H9 (cell line): ENCODE data around the gene KLLN. TPM values are rescaled to one million over a fixed set of nuclear protein-coding genes. Genes with fewer than 3 reads are reported as not detected.

Source experiments
- DNase-seq: peaks from one replicate; pipeline ENCODE4 v3.0.0-alpha.2; 2017
- H2AFZ ChIP-seq: one replicate; pipeline ENCODE4 v1.6.1; 2013; ENCODE audit warnings: mild to moderate bottlenecking, low read length, control low read depth, moderate library complexity
- H2AK5ac ChIP-seq: 2 replicates; pipeline ENCODE4 v1.6.1; 2013; ENCODE audit warnings: low read length, control low read depth, mixed read lengths; ENCODE audit not compliant: insufficient read length
- H2BK120ac ChIP-seq: one replicate; pipeline ENCODE4 v1.6.1; 2013; ENCODE audit warnings: low read depth, mild to moderate bottlenecking, low read length, control low read depth, inconsistent platforms; ENCODE audit not compliant: poor library complexity, severe bottlenecking
- H2BK12ac ChIP-seq: 2 replicates; pipeline ENCODE4 v1.6.1; 2013; ENCODE audit warnings: low read length, control low read depth, mixed read lengths, low read depth; ENCODE audit not compliant: insufficient read length
- H2BK15ac ChIP-seq: 2 replicates; pipeline ENCODE4 v1.6.1; 2013; ENCODE audit warnings: low read depth, low read length, control low read depth
- H2BK20ac ChIP-seq: one replicate; pipeline ENCODE4 v1.6.1; 2013; ENCODE audit warnings: low read depth, mild to moderate bottlenecking, low read length, control low read depth, inconsistent platforms; ENCODE audit not compliant: poor library complexity, severe bottlenecking
- H2BK5ac ChIP-seq: 2 replicates; pipeline ENCODE4 v1.6.1; 2013; ENCODE audit warnings: low read length, control low read depth, mixed read lengths; ENCODE audit not compliant: insufficient read length
- H3K14ac ChIP-seq: 2 replicates; pipeline ENCODE4 v1.6.1; 2013; ENCODE audit warnings: low read length, control low read depth; ENCODE audit not compliant: insufficient read depth
- H3K18ac ChIP-seq: 2 replicates; pipeline ENCODE4 v1.6.1; 2013; ENCODE audit warnings: low read depth, mild to moderate bottlenecking, mixed read lengths, low read length, control low read depth; ENCODE audit not compliant: insufficient read length
- H3K23ac ChIP-seq: 2 replicates; pipeline ENCODE4 v1.6.1; 2013; ENCODE audit warnings: low read length, control low read depth, mixed read lengths, low read depth; ENCODE audit not compliant: insufficient read length
- H3K23me2 ChIP-seq: 2 replicates; pipeline ENCODE4 v1.6.1; 2013; ENCODE audit warnings: low read depth, mild to moderate bottlenecking, mixed read lengths, low read length, control low read depth; ENCODE audit not compliant: insufficient read length, poor library complexity, severe bottlenecking
- H3K27ac ChIP-seq: 2 replicates; pipeline ENCODE4 v1.5.1; 2013; ENCODE audit warnings: low read length, control low read depth, mixed read lengths, low read depth; ENCODE audit not compliant: insufficient read length
- H3K27me3 ChIP-seq: 2 replicates; pipeline ENCODE4 v1.6.1; 2013; ENCODE audit warnings: low read length, control low read depth, inconsistent platforms; ENCODE audit not compliant: insufficient read depth
- H3K4ac ChIP-seq: 2 replicates; pipeline ENCODE4 v1.6.1; 2013; ENCODE audit warnings: low read depth, mild to moderate bottlenecking, control low read depth, inconsistent platforms, low read length, moderate library complexity
- H3K4me1 ChIP-seq: 2 replicates; pipeline ENCODE4 v1.6.1; 2013; ENCODE audit warnings: low read length, control low read depth, inconsistent platforms; ENCODE audit not compliant: insufficient read depth
- H3K4me2 ChIP-seq: 2 replicates; pipeline ENCODE4 v1.6.1; 2013; ENCODE audit warnings: low read length, control low read depth, mixed read lengths; ENCODE audit not compliant: insufficient read length, insufficient read depth
- H3K56ac ChIP-seq: 2 replicates; pipeline ENCODE4 v1.6.1; 2013; ENCODE audit warnings: low read depth, mild to moderate bottlenecking, mixed read lengths, low read length, control low read depth; ENCODE audit not compliant: insufficient read length
- H3K79me1 ChIP-seq: 2 replicates; pipeline ENCODE4 v1.6.1; 2013; ENCODE audit warnings: low read depth, mild to moderate bottlenecking, moderate library complexity, low read length, control low read depth, inconsistent platforms; ENCODE audit not compliant: insufficient read depth, poor library complexity, severe bottlenecking
- H3K79me2 ChIP-seq: 2 replicates; pipeline ENCODE4 v1.6.1; 2013; ENCODE audit warnings: low read length, control low read depth, inconsistent platforms; ENCODE audit not compliant: insufficient read depth
- H3K9ac ChIP-seq: 2 replicates; pipeline ENCODE4 v1.6.1; 2013; ENCODE audit warnings: low read length, control low read depth, mixed read lengths; ENCODE audit not compliant: insufficient read length; ENCODE audit errors: extremely low read depth
- H3K9me3 ChIP-seq: one replicate; pipeline ENCODE4 v1.6.1; 2013; ENCODE audit warnings: low read depth, low read length, inconsistent platforms; ENCODE audit not compliant: control insufficient read depth
- H3T11ph ChIP-seq: one replicate; pipeline ENCODE4 v1.6.1; 2013; ENCODE audit warnings: mild to moderate bottlenecking, low read length, control low read depth, inconsistent platforms
- H4K20me1 ChIP-seq: one replicate; pipeline ENCODE4 v1.6.1; 2013; ENCODE audit not compliant: control insufficient read depth, insufficient read length, insufficient read depth
- H4K5ac ChIP-seq: 2 replicates; pipeline ENCODE4 v1.6.1; 2013; ENCODE audit warnings: low read depth, mild to moderate bottlenecking, mixed read lengths, low read length, control low read depth; ENCODE audit not compliant: insufficient read length
- H4K8ac ChIP-seq: replicated peaks from 2 replicates; pipeline ENCODE4 v1.6.1; 2013; ENCODE audit warnings: low read length, control low read depth, mixed read lengths, low read depth; ENCODE audit not compliant: insufficient read length
- H4K91ac ChIP-seq: 2 replicates; pipeline ENCODE4 v1.6.1; 2013; ENCODE audit warnings: low read depth, mild to moderate bottlenecking, moderate library complexity, mixed read lengths, low read length, control low read depth; ENCODE audit not compliant: insufficient read length
- H3K27ac Mint-ChIP-seq, 3 experiments: 2 replicates in 2 of 3; 3 replicates in 1 of 3; pipeline ENCODE4 v1.8.0; 2020 to 2021; ENCODE audit warnings: mixed read lengths in 3 of 3, mild to moderate bottlenecking in 1 of 3, moderate library complexity in 1 of 3
- H3K27me3 Mint-ChIP-seq: 2 replicates; pipeline ENCODE4 v1.8.0; 2021; ENCODE audit warnings: low read depth, mild to moderate bottlenecking, moderate library complexity, mixed read lengths
- H3K36me3 Mint-ChIP-seq, 3 experiments: 2 replicates in 2 of 3; 3 replicates in 1 of 3; pipeline ENCODE4 v1.8.0; 2020 to 2021; ENCODE audit warnings: low read depth in 3 of 3, mixed read lengths in 3 of 3; ENCODE audit not compliant: insufficient read depth in 1 of 3
- H3K4me1 Mint-ChIP-seq, 2 experiments: 2 replicates each; pipeline ENCODE4 v1.8.0; 2020; ENCODE audit warnings: mixed read lengths in 2 of 2
- H3K4me3 Mint-ChIP-seq, 2 experiments: 2 replicates in 1 of 2; 3 replicates in 1 of 2; pipeline ENCODE4 v1.8.0; 2020 to 2021; ENCODE audit warnings: mild to moderate bottlenecking in 2 of 2, mixed read lengths in 2 of 2, moderate library complexity in 1 of 2
- H3K9me3 Mint-ChIP-seq, 2 experiments: 2 replicates in 1 of 2; 3 replicates in 1 of 2; pipeline ENCODE4 v1.8.0; 2020; ENCODE audit warnings: mild to moderate bottlenecking in 2 of 2, mixed read lengths in 2 of 2, moderate library complexity in 1 of 2
- CTCF ChIP-seq: fragments of 200-600 bp; sonication (generic); conservative IDR thresholded peaks from 3 replicates; pipeline ENCODE4 v1.8.0; 2021; ENCODE audit warnings: antibody characterized with exemption, mild to moderate bottlenecking
- WGBS: extraction: QIAGEN DNeasy Blood & Tissue Kit; methylation state at CpG from one replicate; pipeline ENCODE4 v1.1.7; 2013; ENCODE audit warnings: missing lambda C conversion rate, low lambda C conversion rate, mixed read lengths; ENCODE audit not compliant: insufficient read length; ENCODE audit errors: extremely low coverage; 5-methylcytosine and 5-hydroxymethylcytosine counted together
- total RNA-seq: library from RNA; stranded (reverse); gene quantifications from 2 replicates; pipeline ENCODE4 v1.2.1, GENCODE V29; 2021

Gene KLLN
- total RNA-seq, 1 experiment from 2014 or later: 0.79 TPM

- Mint-ChIP-seq H3K4me1 (peaks cover 12 to 18% of the 10 kb centered on the region in 2 experiments; a peak in 3 of 4 replicates), H3K36me3 (peaks cover 15 to 21% (median 17%) of the 10 kb centered on the region in 3 experiments; a peak in 6 of 7 replicates), H3K9me3 (peaks cover under 1 to 4% of the 10 kb centered on the region in 2 experiments; a peak in 2 of 5 replicates), H3K27me3 (no peaks in the 10 kb centered on the region), H3K27ac (no peak overlapping the region; a peak in 1 of 7 replicates), H3K4me3 (no peak overlapping the region)
- Histone ChIP-seq H3K14ac (no peak overlapping the region), H3K79me1 (peaks cover 6% of the 10 kb centered on the region), H3K23me2 (no peaks in the 10 kb centered on the region), H2BK15ac (no peak overlapping the region), H3K4me1 (no peaks in the 10 kb centered on the region; the same call in 1 of the 2 replicates), H2BK5ac (no peak overlapping the region), H3K9ac (no peak overlapping the region), H2AFZ (no peak overlapping the region), H3K18ac (no peak overlapping the region), H3K4me2 (no peak overlapping the region), H3K23ac (no peak overlapping the region), H3K56ac (no peak overlapping the region), H3T11ph (no peak overlapping the region), H4K20me1 (no peaks in the 10 kb centered on the region), H3K4ac (no peak overlapping the region), H3K27ac (no peak overlapping the region), H3K9me3 (no peaks in the 10 kb centered on the region), H2BK12ac (no peak overlapping the region), H4K5ac (no peak overlapping the region), H4K91ac (no peak overlapping the region), H2BK20ac (no peak overlapping the region), H4K8ac (no peak overlapping the region), H3K79me2 (peaks cover 16% of the 10 kb centered on the region; the same call in 1 of the 2 replicates), H3K27me3 (no peaks in the 10 kb centered on the region), H2AK5ac (no peak overlapping the region), H2BK120ac (no peak overlapping the region)
- WGBS: no CpG with 5 or more reads among the region's 4 CpGs
- TF ChIP-seq CTCF: no peak
- no peak for DNase-seq
Measured at GRCh38 chr10:87875929-87876571, 12.7 kb upstream of the KLLN start.
